22Rv1 (cell line): Measurements from ENCODE around the gene PSMG4.

ENCODE experiments used
- ZFX ChIP-seq: fragments of 450-650 bp; IDR thresholded peaks from 2 replicates; pipeline ENCODE4 v1.6.1; 2017; ENCODE audit warnings: antibody characterized with exemption, borderline replicate concordance
- TF ChIP-seq, protein P1 (sequence below): fragments of 450-650 bp; IDR thresholded peaks from 2 replicates; pipeline ENCODE4 v1.5.1; 2017; ENCODE audit warnings: mild to moderate bottlenecking

DNA sequence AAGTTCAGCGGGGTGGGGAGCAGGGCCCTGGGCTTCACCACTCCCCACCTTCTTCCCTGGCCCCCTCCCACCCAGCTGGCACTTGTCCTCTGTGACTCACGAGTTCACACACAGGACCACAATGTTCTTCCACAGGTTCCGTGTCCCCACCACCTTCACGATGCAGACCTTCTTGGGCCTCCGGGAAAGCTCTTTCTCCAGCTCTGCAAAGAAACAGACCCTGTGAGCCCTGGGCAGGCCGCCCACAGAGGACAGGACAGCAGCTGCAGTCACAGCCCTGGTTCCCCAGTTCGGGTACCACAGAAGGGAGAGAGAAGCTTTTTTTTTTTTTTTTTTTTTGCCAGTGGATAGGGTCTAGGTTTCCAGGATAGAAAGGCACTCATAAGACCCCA lies 30.9 kb downstream of the PSMG4 start:
- TF ChIP-seq, protein P1, sequence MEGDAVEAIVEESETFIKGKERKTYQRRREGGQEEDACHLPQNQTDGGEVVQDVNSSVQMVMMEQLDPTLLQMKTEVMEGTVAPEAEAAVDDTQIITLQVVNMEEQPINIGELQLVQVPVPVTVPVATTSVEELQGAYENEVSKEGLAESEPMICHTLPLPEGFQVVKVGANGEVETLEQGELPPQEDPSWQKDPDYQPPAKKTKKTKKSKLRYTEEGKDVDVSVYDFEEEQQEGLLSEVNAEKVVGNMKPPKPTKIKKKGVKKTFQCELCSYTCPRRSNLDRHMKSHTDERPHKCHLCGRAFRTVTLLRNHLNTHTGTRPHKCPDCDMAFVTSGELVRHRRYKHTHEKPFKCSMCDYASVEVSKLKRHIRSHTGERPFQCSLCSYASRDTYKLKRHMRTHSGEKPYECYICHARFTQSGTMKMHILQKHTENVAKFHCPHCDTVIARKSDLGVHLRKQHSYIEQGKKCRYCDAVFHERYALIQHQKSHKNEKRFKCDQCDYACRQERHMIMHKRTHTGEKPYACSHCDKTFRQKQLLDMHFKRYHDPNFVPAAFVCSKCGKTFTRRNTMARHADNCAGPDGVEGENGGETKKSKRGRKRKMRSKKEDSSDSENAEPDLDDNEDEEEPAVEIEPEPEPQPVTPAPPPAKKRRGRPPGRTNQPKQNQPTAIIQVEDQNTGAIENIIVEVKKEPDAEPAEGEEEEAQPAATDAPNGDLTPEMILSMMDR: no peak
- TF ChIP-seq ZFX: no peak
